ENCODE results near the gene TBC1D4. TPM values are rescaled to one million over a fixed set of nuclear protein-coding genes. Genes with fewer than 3 reads are reported as not detected.
"Not testable (repeated sequence)": the region's sequence is repeated elsewhere in the genome, so short reads cannot be mapped to it uniquely, and the experiment has no call there.

Gene TBC1D4
- total RNA-seq, 6 experiments from 2014 or later: 7.7 to 18.6 (median 10.3) TPM

- intact Hi-C loops (cut with DNase I): no loop called here
- 66% methylated on average over 7 of the region's 7 CpGs for WGBS (ENCODE audit: insufficient coverage, low coverage, low lambda C conversion rate, missing lambda C conversion rate)
- Histone ChIP-seq H3K36me3 (no peaks in the 10 kb centered on the region), H3K4me1 (no peaks in the 10 kb centered on the region), H3K27ac (no peak overlapping the region), H3K27me3 (no peaks in the 10 kb centered on the region), H3K9me3 (no peaks in the 10 kb centered on the region), H3K4me3 (no peak overlapping the region)
- TF ChIP-seq POLR2A (IDR thresholded peaks at IDR 0.05): no peak
- TF ChIP-seq CTCF (IDR thresholded peaks at IDR 0.05): no peak
- DNase-seq: no peak
- no peak for ATAC-seq
These were observed 231.3 kb downstream of the TBC1D4 start for GRCh38 chr13:75250526-75251178.

GRCh38 chr13:75245578-75245977 is 236.4 kb downstream of the TBC1D4 start:
- not testable (repeated sequence) for H3K27ac ChIP-seq, H3K27me3 ChIP-seq, H3K9me3 ChIP-seq

GRCh38 chr13:75240240-75240639 is 241.7 kb downstream of the TBC1D4 start:
- H3K36me3 ChIP-seq; intact Hi-C loops (cut with DNase I); H3K4me3 ChIP-seq; ATAC-seq; DNase-seq; H3K9me3 ChIP-seq; H3K4me1 ChIP-seq; H3K27me3 ChIP-seq; H3K27ac ChIP-seq: not testable (repeated sequence)
- 39% methylated on average over 2 of the region's 22 CpGs for WGBS (ENCODE audit: insufficient coverage, low coverage, low lambda C conversion rate, missing lambda C conversion rate)

More at GRCh38 chr13:75245578-75245977, 236.4 kb downstream of the TBC1D4 start:
- 64% methylated on average over 5 of the region's 5 CpGs for WGBS (ENCODE audit: insufficient coverage, low coverage, low lambda C conversion rate, missing lambda C conversion rate)
- ATAC-seq; H3K4me3 ChIP-seq; H3K4me1 ChIP-seq; H3K36me3 ChIP-seq; DNase-seq; intact Hi-C loops (cut with DNase I): not testable (repeated sequence)

- DNase-seq (no peak), ATAC-seq (no peak)
- no peaks in the 10 kb centered on the region for H3K27me3 ChIP-seq
- H3K36me3 ChIP-seq: no peaks in the 10 kb centered on the region
- H3K9me3 ChIP-seq: no peaks in the 10 kb centered on the region
- intact Hi-C loops (cut with DNase I): no loop called here
- H3K4me1 ChIP-seq: no peaks in the 10 kb centered on the region
- no peak overlapping the region for H3K4me3 ChIP-seq
- no peak for TF ChIP-seq POLR2A (IDR thresholded peaks at IDR 0.05)
- no peak for TF ChIP-seq CTCF (IDR thresholded peaks at IDR 0.05)
- WGBS (ENCODE audit: insufficient coverage, low coverage, low lambda C conversion rate, missing lambda C conversion rate): 51% methylated on average over 3 of the region's 3 CpGs
- H3K27ac ChIP-seq: no peak overlapping the region
These were observed 245.2 kb downstream of the TBC1D4 start for GRCh38 chr13:75236774-75237173.

Other genes with a start within 250 kb of the TBC1D4 start
- gene COMMD6, start 55.7 kb upstream of the TBC1D4 start, total RNA-seq: 10 to 100 TPM; 35.0 to 86.1 (median 58.2) TPM
- gene UCHL3, start 67.6 kb upstream of the TBC1D4 start, total RNA-seq: 10 to 100 TPM; 14.8 to 33.9 (median 21.9) TPM
- 10 to 100 TPM; 42.3 to 60.2 (median 51.1) TPM for gene LMO7, start 154.2 kb upstream of the TBC1D4 start, total RNA-seq

Measured in right lobe of liver (tissue), 6 donors.